ENCODE data around the gene TFEC.

DNA sequence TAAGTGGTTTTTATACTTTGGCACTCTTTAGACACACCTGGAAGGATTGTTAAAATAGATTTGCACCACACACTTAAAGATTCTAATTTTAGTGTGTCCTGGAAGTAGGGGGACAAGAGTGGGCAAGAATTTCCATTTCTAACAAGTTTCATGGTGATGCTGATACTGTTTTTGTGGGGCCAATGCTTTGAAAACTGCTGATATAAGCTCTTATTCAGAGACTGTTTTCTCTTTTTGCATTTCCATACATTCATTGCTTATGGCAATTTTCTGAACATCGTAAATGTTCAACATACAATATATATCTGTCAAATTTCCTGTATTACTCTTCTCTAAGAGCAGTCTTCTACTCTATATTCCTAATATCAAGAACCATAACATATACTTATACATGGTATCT is 79.0 kb downstream of the TFEC start:
- TF ChIP-seq, protein P1, sequence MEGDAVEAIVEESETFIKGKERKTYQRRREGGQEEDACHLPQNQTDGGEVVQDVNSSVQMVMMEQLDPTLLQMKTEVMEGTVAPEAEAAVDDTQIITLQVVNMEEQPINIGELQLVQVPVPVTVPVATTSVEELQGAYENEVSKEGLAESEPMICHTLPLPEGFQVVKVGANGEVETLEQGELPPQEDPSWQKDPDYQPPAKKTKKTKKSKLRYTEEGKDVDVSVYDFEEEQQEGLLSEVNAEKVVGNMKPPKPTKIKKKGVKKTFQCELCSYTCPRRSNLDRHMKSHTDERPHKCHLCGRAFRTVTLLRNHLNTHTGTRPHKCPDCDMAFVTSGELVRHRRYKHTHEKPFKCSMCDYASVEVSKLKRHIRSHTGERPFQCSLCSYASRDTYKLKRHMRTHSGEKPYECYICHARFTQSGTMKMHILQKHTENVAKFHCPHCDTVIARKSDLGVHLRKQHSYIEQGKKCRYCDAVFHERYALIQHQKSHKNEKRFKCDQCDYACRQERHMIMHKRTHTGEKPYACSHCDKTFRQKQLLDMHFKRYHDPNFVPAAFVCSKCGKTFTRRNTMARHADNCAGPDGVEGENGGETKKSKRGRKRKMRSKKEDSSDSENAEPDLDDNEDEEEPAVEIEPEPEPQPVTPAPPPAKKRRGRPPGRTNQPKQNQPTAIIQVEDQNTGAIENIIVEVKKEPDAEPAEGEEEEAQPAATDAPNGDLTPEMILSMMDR (IDR thresholded peaks at IDR 0.05): no peak
- no peak for TF ChIP-seq POLR2AphosphoS5 (IDR thresholded peaks at IDR 0.05)

All from esophagus muscularis mucosa (tissue), 3 donors.